Panc1 (cell line): ENCODE measurements around the gene PMPCA.

ENCODE experiments used
- CTCF ChIP-seq: fragments of 450-650 bp; IDR thresholded peaks from 2 replicates; pipeline ENCODE4 v1.5.1; 2017; ENCODE audit warnings: mild to moderate bottlenecking
- SIN3A ChIP-seq: IDR thresholded peaks from 2 replicates; pipeline ENCODE4 v1.6.1; 2012; ENCODE audit warnings: low read depth, mild to moderate bottlenecking, low read length, moderate library complexity, borderline replicate concordance; ENCODE audit not compliant: insufficient read depth
- TF ChIP-seq, protein P1 (sequence below), 2 experiments: IDR thresholded peaks; 2 replicates each; pipeline ENCODE4 v1.6.1; 2011 to 2012; ENCODE audit warnings: low read depth in 2 of 2, control low read depth in 1 of 2, low read length in 1 of 2, mild to moderate bottlenecking in 1 of 2, moderate library complexity in 1 of 2; ENCODE audit not compliant: insufficient read depth in 1 of 2

DNA sequence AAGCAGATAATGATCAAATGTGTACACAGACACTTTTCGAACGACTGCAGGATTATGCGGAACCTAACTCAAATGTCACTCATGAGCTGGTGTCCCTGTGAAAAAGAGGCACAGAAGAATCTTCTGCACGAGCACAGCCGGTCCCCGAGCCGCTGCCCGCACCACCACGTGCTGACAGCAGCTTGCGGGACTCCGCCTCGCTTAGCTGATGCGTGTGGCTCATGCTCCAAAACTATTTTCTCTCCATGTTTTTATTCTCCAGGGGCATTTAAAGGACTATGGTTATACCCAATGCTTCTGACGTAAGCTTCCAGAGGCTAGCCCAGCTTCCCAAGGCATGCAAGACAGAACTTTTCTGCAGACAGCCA lies 62.9 kb downstream of the PMPCA start:
- TF ChIP-seq, protein P1, sequence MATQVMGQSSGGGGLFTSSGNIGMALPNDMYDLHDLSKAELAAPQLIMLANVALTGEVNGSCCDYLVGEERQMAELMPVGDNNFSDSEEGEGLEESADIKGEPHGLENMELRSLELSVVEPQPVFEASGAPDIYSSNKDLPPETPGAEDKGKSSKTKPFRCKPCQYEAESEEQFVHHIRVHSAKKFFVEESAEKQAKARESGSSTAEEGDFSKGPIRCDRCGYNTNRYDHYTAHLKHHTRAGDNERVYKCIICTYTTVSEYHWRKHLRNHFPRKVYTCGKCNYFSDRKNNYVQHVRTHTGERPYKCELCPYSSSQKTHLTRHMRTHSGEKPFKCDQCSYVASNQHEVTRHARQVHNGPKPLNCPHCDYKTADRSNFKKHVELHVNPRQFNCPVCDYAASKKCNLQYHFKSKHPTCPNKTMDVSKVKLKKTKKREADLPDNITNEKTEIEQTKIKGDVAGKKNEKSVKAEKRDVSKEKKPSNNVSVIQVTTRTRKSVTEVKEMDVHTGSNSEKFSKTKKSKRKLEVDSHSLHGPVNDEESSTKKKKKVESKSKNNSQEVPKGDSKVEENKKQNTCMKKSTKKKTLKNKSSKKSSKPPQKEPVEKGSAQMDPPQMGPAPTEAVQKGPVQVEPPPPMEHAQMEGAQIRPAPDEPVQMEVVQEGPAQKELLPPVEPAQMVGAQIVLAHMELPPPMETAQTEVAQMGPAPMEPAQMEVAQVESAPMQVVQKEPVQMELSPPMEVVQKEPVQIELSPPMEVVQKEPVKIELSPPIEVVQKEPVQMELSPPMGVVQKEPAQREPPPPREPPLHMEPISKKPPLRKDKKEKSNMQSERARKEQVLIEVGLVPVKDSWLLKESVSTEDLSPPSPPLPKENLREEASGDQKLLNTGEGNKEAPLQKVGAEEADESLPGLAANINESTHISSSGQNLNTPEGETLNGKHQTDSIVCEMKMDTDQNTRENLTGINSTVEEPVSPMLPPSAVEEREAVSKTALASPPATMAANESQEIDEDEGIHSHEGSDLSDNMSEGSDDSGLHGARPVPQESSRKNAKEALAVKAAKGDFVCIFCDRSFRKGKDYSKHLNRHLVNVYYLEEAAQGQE (IDR thresholded peaks at IDR 0.05; ENCODE audit: insufficient read depth in 1 of 2, low read depth in 2 of 2, low read length in 1 of 2), result no peak
- no peak for TF ChIP-seq CTCF
- no peak for TF ChIP-seq SIN3A
